Measurements from ENCODE around the gene PROM1.

DNA sequence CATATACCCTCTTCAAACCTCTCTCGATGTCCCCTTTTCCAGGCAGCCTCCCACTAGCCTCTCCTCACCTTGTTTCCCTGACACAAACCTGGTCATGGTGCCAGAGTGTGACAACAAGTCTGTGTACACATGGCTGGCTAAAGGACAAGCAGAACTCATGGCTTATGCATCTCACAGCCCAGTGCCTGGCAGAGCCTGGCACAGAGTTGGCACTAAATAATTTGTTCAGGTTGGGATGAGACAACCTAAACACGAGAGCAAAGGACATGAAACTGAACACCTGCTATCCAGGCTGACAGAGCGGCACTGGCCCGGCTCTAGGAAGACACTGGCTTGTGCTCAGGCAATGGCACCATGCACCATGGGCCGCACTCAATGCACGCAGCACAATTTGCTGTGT is 72.7 kb downstream of the PROM1 start:
- TF ChIP-seq, protein P1, sequence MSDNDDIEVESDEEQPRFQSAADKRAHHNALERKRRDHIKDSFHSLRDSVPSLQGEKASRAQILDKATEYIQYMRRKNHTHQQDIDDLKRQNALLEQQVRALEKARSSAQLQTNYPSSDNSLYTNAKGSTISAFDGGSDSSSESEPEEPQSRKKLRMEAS (IDR thresholded peaks at IDR 0.05), result no peak
- TF ChIP-seq PHF8 (IDR thresholded peaks at IDR 0.05; ENCODE audit: borderline replicate concordance, low read depth) (no peak), RAD21 (conservative IDR thresholded peaks at IDR 0.05 in 1 of 2, IDR thresholded peaks at IDR 0.05 in 1 of 2) (no peak), RARB (CRISPR knock-in tag; IDR thresholded peaks at IDR 0.05) (no peak), POLR2A (IDR thresholded peaks at IDR 0.05; ENCODE audit: low read length) (no peak), RCOR1 (IDR thresholded peaks at IDR 0.05; ENCODE audit: low read depth, low read length) (no peak)
- TF ChIP-seq, protein P2, sequence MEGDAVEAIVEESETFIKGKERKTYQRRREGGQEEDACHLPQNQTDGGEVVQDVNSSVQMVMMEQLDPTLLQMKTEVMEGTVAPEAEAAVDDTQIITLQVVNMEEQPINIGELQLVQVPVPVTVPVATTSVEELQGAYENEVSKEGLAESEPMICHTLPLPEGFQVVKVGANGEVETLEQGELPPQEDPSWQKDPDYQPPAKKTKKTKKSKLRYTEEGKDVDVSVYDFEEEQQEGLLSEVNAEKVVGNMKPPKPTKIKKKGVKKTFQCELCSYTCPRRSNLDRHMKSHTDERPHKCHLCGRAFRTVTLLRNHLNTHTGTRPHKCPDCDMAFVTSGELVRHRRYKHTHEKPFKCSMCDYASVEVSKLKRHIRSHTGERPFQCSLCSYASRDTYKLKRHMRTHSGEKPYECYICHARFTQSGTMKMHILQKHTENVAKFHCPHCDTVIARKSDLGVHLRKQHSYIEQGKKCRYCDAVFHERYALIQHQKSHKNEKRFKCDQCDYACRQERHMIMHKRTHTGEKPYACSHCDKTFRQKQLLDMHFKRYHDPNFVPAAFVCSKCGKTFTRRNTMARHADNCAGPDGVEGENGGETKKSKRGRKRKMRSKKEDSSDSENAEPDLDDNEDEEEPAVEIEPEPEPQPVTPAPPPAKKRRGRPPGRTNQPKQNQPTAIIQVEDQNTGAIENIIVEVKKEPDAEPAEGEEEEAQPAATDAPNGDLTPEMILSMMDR (IDR thresholded peaks at IDR 0.05), result no peak
- TF ChIP-seq, protein P3, sequence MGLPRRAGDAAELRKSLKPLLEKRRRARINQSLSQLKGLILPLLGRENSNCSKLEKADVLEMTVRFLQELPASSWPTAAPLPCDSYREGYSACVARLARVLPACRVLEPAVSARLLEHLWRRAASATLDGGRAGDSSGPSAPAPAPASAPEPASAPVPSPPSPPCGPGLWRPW (IDR thresholded peaks at IDR 0.05), result no peak
- TF ChIP-seq, protein P4, sequence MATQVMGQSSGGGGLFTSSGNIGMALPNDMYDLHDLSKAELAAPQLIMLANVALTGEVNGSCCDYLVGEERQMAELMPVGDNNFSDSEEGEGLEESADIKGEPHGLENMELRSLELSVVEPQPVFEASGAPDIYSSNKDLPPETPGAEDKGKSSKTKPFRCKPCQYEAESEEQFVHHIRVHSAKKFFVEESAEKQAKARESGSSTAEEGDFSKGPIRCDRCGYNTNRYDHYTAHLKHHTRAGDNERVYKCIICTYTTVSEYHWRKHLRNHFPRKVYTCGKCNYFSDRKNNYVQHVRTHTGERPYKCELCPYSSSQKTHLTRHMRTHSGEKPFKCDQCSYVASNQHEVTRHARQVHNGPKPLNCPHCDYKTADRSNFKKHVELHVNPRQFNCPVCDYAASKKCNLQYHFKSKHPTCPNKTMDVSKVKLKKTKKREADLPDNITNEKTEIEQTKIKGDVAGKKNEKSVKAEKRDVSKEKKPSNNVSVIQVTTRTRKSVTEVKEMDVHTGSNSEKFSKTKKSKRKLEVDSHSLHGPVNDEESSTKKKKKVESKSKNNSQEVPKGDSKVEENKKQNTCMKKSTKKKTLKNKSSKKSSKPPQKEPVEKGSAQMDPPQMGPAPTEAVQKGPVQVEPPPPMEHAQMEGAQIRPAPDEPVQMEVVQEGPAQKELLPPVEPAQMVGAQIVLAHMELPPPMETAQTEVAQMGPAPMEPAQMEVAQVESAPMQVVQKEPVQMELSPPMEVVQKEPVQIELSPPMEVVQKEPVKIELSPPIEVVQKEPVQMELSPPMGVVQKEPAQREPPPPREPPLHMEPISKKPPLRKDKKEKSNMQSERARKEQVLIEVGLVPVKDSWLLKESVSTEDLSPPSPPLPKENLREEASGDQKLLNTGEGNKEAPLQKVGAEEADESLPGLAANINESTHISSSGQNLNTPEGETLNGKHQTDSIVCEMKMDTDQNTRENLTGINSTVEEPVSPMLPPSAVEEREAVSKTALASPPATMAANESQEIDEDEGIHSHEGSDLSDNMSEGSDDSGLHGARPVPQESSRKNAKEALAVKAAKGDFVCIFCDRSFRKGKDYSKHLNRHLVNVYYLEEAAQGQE (IDR thresholded peaks at IDR 0.05), result no peak
